ENCODE data around the gene RFPL2. TPM values are rescaled to one million over a fixed set of nuclear protein-coding genes. Genes with fewer than 3 reads are reported as not detected.

Gene RFPL2
- total RNA-seq, 1 donor from 2014 or later, result 0.25 TPM

DNA sequence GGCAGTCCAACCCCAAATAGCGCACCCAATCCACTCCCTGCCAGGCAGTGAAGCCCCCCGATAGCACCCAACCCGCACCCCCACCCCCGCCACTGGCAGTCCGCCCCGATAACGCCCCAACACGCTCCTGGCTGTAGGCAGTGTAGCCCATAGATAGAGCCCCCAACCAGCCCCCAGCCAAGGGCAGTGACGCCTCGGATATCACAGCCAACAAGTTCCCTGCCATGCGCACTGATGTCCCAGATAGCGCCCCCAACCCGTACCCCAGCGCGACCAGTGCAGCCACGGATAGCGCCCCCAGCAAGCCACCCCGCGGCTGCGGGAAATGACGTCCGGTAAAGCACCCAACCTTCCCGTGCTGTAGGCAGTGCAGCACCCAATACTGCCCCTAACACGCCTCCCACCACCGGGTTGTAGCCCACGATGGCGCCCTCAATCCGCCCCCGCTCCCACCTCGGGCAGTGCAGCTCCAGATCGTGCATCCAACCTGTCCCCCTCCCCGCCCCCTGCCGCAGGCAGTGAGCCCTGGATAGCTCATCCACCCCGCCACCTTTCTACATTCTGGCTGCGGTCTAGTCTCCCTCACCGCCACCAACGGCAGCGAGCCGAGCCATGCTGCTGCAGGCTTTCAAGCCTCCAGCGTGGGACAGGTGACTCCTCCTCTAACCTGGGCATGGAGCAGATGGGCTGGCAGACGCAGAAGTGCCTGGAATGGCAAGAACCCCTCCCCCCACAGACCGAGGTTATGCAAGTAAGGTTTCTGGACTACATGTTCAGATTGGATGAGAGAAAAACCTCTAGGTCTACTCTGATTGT lies 625 bp downstream of the RFPL2 start:
- H3K27ac Mint-ChIP-seq (ENCODE audit: unreplicated experiment), result no peak overlapping the region

DNA sequence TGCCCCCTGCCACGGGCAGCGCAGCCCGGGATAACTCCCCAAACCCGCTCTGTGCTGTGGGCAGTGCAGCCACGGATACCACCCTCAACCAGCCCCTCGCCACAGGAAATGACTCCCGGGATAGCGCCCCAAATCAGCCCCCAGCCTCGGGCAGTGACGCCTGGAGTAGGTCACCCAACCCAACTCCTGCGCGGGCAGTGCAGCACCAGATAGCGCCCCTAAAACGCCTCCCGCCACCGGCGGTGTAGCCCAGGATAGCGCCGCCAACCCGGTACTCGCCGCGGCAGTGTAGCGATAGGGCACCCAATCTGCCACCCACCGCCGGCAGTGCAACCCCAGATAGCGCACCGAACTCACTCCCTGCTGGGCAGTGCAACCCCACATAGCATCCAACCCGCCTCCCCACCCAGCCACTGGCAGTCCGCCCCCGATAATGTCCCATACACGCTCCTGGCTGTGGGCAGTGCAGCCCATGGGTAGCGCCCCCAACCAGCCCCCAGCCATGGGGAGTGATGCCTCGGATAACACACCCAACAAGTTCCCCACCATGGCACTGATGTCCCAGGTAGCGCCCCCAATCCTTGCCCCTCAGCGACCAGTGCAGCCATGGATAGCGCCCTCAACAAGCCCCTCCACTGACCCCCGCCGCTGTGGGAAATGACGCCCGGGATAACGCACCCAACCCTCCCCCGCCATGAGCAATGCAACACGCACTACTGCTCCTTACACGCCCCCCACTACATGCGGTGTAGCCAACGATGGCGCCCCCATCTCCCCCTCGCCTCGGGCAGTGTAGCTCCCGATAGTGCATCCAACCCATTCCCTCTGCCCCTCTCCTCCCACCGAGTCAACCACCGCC lies 1.5 kb downstream of the RFPL2 start:
- TF ChIP-seq EZH2 (IDR thresholded peaks at IDR 0.05; ENCODE audit: insufficient read depth, low read length), result peak; percentile 40
- TF ChIP-seq, protein P1, sequence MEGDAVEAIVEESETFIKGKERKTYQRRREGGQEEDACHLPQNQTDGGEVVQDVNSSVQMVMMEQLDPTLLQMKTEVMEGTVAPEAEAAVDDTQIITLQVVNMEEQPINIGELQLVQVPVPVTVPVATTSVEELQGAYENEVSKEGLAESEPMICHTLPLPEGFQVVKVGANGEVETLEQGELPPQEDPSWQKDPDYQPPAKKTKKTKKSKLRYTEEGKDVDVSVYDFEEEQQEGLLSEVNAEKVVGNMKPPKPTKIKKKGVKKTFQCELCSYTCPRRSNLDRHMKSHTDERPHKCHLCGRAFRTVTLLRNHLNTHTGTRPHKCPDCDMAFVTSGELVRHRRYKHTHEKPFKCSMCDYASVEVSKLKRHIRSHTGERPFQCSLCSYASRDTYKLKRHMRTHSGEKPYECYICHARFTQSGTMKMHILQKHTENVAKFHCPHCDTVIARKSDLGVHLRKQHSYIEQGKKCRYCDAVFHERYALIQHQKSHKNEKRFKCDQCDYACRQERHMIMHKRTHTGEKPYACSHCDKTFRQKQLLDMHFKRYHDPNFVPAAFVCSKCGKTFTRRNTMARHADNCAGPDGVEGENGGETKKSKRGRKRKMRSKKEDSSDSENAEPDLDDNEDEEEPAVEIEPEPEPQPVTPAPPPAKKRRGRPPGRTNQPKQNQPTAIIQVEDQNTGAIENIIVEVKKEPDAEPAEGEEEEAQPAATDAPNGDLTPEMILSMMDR (IDR thresholded peaks at IDR 0.05; ENCODE audit: insufficient read depth, low read depth, low read length), result no peak

More for the DNA sequence above, 625 bp downstream of the RFPL2 start:
- Histone ChIP-seq H3K9me3 (ENCODE audit: insufficient read depth, low read depth, low read length) (no peaks in the 10 kb centered on the region), H4K20me1 (ENCODE audit: insufficient read depth, low read length) (no peaks in the 10 kb centered on the region), H3K4me1 (ENCODE audit: insufficient read depth, low read length) (no peaks in the 10 kb centered on the region), H3K9ac (ENCODE audit: low read length) (no peak overlapping the region), H3K79me2 (ENCODE audit: insufficient read depth, low read length) (no peaks in the 10 kb centered on the region), H3K4me3 (ENCODE audit: insufficient read depth, low read depth, low read length) (no peak overlapping the region), H3K27ac (ENCODE audit: low read depth, low read length) (no peak overlapping the region), H3K27me3 (ENCODE audit: insufficient read depth, low read length) (no peaks in the 10 kb centered on the region), H3K36me3 (ENCODE audit: insufficient read depth, low read length) (no peaks in the 10 kb centered on the region), H2AFZ (ENCODE audit: low read depth, low read length) (peak overlapping the region; percentile 26), H3K4me2 (ENCODE audit: low read length) (peak overlapping the region; percentile 60)
- no peak for FAIRE-seq
- DNase-seq (ENCODE audit: low read depth), result no peak
- no peaks in the 10 kb centered on the region for H3K36me3 Mint-ChIP-seq (ENCODE audit: low read depth, unreplicated experiment)
- peaks cover 3% of the 10 kb centered on the region for H3K4me1 Mint-ChIP-seq (ENCODE audit: low read depth, unreplicated experiment)
- H3K27me3 Mint-ChIP-seq (ENCODE audit: low read depth, unreplicated experiment), result peaks cover 55% of the 10 kb centered on the region
- H3K9me3 Mint-ChIP-seq (ENCODE audit: unreplicated experiment), result no peaks in the 10 kb centered on the region
- peak overlapping the region; percentile 84 for H3K4me3 Mint-ChIP-seq (ENCODE audit: unreplicated experiment)
- TF ChIP-seq, protein P1 (IDR thresholded peaks at IDR 0.05; ENCODE audit: insufficient read depth, low read depth, low read length), result no peak

More for the DNA sequence above, 1.5 kb downstream of the RFPL2 start:
- H3K79me2 ChIP-seq (ENCODE audit: insufficient read depth, low read length), result no peaks in the 10 kb centered on the region
- H3K9me3 ChIP-seq (ENCODE audit: insufficient read depth, low read depth, low read length), result no peaks in the 10 kb centered on the region
- Mint-ChIP-seq H3K4me1 (ENCODE audit: low read depth, unreplicated experiment) (peaks cover 3% of the 10 kb centered on the region), H3K27me3 (ENCODE audit: low read depth, unreplicated experiment) (peaks cover 62% of the 10 kb centered on the region), H3K36me3 (ENCODE audit: low read depth, unreplicated experiment) (no peaks in the 10 kb centered on the region), H3K27ac (ENCODE audit: unreplicated experiment) (no peak overlapping the region), H3K9me3 (ENCODE audit: unreplicated experiment) (no peaks in the 10 kb centered on the region), H3K4me3 (ENCODE audit: unreplicated experiment) (peak overlapping the region; percentile 45)
- no peak overlapping the region for H3K27ac ChIP-seq (ENCODE audit: low read depth, low read length)
- FAIRE-seq (no peak), DNase-seq (ENCODE audit: low read depth) (no peak)
- H3K4me3 ChIP-seq (ENCODE audit: insufficient read depth, low read depth, low read length), result no peak overlapping the region
- no peaks in the 10 kb centered on the region for H3K27me3 ChIP-seq (ENCODE audit: insufficient read depth, low read length)
- H3K9ac ChIP-seq (ENCODE audit: low read length), result no peak overlapping the region
- H4K20me1 ChIP-seq (ENCODE audit: insufficient read depth, low read length), result no peaks in the 10 kb centered on the region
- peak overlapping the region; percentile 50 for H3K4me2 ChIP-seq (ENCODE audit: low read length)
- no peak overlapping the region for H2AFZ ChIP-seq (ENCODE audit: low read depth, low read length)
- no peaks in the 10 kb centered on the region for H3K4me1 ChIP-seq (ENCODE audit: insufficient read depth, low read length)
- no peaks in the 10 kb centered on the region for H3K36me3 ChIP-seq (ENCODE audit: insufficient read depth, low read length)

All from astrocyte (in vitro differentiated cells and primary cell).